Activated naive CD8-positive, alpha-beta T cell (primary cell): ENCODE measurements around the gene AJM1.

ENCODE experiments used
- H3K27ac Mint-ChIP-seq: one replicate; pipeline ENCODE4 v1.8.0; 2021; ENCODE audit warnings: mixed read lengths
- H3K27me3 Mint-ChIP-seq: one replicate; pipeline ENCODE4 v1.8.0; 2021; ENCODE audit warnings: mixed read lengths
- H3K36me3 Mint-ChIP-seq: one replicate; pipeline ENCODE4 v1.8.0; 2021; ENCODE audit warnings: mixed read lengths
- H3K4me1 Mint-ChIP-seq: one replicate; pipeline ENCODE4 v1.8.0; 2021; ENCODE audit warnings: low read depth, mixed read lengths
- H3K4me3 Mint-ChIP-seq: one replicate; pipeline ENCODE4 v1.8.0; 2021; ENCODE audit warnings: mild to moderate bottlenecking, mixed read lengths
- H3K9me3 Mint-ChIP-seq: one replicate; pipeline ENCODE4 v1.8.0; 2021; ENCODE audit warnings: low read depth, mixed read lengths

AJM1 gene

DNA sequence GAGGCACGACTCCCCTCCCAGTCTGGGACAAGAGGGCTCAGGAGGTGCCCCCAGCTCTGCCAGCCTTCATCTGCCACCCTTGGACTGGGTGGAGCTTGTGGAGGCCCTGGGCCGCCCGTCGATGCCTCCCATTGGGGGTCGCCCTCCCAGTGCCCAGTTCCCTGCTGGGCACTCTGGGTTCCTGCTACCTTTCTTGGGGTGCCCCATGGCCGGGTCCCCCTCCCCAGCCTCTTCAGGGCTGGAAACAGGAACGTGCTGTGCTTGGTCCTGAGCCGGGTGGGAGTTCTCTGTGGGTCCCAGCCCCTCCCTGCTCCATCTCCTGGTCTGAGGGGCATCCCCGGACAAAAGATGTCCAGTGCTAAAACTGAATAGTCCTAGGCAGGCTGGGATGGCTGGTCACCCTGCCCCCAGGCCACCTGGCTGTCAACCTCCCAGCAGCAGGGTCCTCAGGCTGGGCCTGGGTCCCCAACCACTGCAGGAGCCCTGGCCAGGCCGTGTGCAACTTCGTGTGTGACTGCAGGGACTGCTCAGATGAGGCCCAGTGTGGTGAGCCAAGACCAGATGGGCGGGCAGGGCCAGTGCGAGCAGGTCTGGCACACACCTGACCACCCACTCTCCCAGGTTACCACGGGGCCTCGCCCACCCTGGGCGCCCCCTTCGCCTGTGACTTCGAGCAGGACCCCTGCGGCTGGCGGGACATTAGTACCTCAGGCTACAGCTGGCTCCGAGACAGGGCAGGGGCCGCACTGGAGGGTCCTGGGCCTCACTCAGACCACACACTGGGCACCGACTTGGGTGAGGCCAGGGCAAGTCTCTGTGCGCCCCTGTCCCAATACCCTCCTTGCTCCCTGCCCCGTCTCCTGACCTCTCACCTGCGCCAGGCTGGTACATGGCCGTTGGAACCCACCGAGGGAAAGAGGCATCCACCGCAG lies 10.7 kb downstream of the AJM1 start:
- Mint-ChIP-seq H3K9me3 (no peaks in the 10 kb centered on the region), H3K4me1 (peaks cover 2% of the 10 kb centered on the region), H3K36me3 (no peaks in the 10 kb centered on the region), H3K4me3 (no peak overlapping the region), H3K27me3 (no peaks in the 10 kb centered on the region), H3K27ac (no peak overlapping the region)

DNA sequence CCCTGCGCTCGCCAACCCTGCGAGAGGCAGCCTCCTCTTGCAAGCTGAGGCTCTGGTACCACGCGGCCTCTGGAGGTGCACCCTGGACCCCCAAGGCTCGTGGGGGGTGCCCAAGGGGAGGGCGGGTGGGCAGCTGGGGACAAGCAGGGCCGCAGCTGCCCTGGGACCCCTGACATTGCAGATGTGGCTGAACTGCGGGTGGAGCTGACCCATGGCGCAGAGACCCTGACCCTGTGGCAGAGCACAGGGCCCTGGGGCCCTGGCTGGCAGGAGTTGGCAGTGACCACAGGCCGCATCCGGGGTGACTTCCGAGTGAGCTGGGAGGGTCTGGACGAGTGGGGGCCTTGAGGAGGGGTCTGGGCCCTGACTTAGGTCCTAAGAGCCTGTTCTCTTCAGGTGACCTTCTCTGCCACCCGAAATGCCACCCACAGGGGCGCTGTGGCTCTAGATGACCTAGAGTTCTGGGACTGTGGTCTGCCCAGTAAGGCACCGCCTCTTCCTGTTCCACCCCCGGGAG lies 11.4 kb downstream of the AJM1 start:
- no peak overlapping the region for H3K27ac Mint-ChIP-seq
- H3K4me3 Mint-ChIP-seq: no peak overlapping the region
- no peaks in the 10 kb centered on the region for H3K9me3 Mint-ChIP-seq
- peaks cover 2% of the 10 kb centered on the region for H3K4me1 Mint-ChIP-seq
- H3K27me3 Mint-ChIP-seq: no peaks in the 10 kb centered on the region
- no peaks in the 10 kb centered on the region for H3K36me3 Mint-ChIP-seq

DNA sequence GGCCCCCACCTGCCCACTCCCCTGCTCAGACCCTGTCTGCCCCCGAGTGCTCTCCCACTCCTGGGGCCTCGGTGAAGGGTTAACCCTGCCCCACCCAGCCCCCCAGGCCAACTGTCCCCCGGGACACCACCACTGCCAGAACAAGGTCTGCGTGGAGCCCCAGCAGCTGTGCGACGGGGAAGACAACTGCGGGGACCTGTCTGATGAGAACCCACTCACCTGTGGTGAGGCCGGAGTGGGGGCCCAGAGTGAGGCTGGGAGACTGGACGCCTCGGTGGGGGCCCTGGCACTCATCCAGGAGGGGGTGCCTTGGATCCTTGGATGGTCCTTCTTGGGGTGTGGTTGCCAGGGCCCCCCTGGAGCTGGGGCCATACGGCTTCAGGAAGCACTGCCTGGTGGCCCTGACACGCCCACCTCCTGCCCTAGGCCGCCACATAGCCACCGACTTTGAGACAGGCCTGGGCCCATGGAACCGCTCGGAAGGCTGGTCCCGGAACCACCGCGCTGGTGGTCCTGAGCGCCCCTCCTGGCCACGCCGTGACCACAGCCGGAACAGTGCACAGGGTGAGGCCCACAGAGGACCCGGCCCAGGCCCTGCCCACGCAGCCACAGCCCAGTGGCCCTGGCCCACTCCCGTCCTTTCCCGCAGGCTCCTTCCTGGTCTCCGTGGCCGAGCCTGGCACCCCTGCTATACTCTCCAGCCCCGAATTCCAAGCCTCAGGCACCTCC lies 12.0 kb downstream of the AJM1 start:
- no peaks in the 10 kb centered on the region for H3K27me3 Mint-ChIP-seq
- no peak overlapping the region for H3K4me3 Mint-ChIP-seq
- H3K36me3 Mint-ChIP-seq: no peaks in the 10 kb centered on the region
- no peaks in the 10 kb centered on the region for H3K9me3 Mint-ChIP-seq
- H3K27ac Mint-ChIP-seq: no peak overlapping the region
- H3K4me1 Mint-ChIP-seq: peaks cover 2% of the 10 kb centered on the region

DNA sequence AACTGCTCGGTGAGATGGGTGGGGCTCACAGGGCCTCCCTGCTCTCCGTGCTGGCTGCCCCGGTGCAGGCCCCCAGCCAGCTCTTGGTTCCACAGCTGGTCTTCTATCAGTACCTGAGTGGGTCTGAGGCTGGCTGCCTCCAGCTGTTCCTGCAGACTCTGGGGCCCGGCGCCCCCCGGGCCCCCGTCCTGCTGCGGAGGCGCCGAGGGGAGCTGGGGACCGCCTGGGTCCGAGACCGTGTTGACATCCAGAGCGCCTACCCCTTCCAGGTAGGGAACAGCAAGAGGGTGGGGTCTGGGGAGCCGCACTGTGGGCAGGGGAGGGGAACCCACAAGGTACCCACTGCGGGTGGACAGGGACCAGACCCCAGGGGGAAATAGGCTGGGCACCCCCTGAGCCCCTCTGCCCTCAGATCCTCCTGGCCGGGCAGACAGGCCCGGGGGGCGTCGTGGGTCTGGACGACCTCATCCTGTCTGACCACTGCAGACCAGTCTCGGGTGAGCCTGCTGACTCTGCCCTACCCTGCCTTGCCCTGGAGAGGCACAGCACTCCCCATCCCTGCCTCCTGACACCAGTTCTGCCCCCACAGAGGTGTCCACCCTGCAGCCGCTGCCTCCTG lies 12.7 kb downstream of the AJM1 start:
- Mint-ChIP-seq H3K4me1 (peaks cover 2% of the 10 kb centered on the region), H3K9me3 (no peaks in the 10 kb centered on the region), H3K36me3 (no peaks in the 10 kb centered on the region), H3K4me3 (no peak overlapping the region), H3K27ac (no peak overlapping the region), H3K27me3 (no peaks in the 10 kb centered on the region)

DNA sequence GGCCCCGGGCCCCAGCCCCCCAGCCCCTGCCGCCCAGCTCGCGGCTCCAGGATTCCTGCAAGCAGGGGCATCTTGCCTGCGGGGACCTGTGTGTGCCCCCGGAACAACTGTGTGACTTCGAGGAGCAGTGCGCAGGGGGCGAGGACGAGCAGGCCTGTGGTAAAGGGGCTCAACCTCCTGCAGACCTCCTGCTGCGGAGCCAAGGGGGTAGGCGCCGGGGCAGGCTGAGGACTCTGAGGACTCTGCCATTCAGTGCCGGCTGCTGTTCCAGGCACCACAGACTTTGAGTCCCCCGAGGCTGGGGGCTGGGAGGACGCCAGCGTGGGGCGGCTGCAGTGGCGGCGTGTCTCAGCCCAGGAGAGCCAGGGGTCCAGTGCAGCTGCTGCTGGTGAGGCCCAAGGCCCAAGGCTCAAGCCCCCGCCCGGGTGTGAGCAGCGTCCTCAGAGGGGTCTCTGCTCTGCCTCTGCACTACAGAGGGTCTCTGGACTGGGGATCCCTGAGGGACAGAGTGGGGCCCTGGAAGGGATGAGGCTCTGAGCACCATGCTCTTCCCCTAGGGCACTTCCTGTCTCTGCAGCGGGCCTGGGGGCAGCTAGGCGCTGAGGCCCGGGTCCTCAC lies 13.3 kb downstream of the AJM1 start:
- Mint-ChIP-seq H3K4me1 (no peaks in the 10 kb centered on the region), H3K9me3 (no peaks in the 10 kb centered on the region), H3K4me3 (no peak overlapping the region), H3K27me3 (no peaks in the 10 kb centered on the region), H3K27ac (no peak overlapping the region), H3K36me3 (no peaks in the 10 kb centered on the region)

DNA sequence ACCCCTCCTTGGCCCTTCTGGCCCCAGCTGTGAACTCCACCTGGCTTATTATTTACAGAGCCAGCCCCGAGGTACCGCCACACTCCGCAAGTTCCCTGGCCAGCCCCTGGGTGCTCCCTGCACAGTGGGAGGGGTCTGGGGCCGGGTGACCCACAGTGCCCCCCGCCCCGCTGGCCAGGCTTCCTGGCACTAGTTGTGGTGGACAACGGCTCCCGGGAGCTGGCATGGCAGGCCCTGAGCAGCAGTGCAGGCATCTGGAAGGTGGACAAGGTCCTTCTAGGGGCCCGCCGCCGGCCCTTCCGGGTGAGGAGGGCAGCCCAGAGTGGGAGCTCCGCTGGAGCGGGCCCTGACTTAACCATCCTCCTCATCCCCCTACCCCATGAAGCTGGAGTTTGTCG lies 13.8 kb downstream of the AJM1 start:
- H3K36me3 Mint-ChIP-seq: no peaks in the 10 kb centered on the region
- no peaks in the 10 kb centered on the region for H3K9me3 Mint-ChIP-seq
- no peaks in the 10 kb centered on the region for H3K27me3 Mint-ChIP-seq
- no peak overlapping the region for H3K4me3 Mint-ChIP-seq
- H3K4me1 Mint-ChIP-seq: no peaks in the 10 kb centered on the region
- H3K27ac Mint-ChIP-seq: no peak overlapping the region

DNA sequence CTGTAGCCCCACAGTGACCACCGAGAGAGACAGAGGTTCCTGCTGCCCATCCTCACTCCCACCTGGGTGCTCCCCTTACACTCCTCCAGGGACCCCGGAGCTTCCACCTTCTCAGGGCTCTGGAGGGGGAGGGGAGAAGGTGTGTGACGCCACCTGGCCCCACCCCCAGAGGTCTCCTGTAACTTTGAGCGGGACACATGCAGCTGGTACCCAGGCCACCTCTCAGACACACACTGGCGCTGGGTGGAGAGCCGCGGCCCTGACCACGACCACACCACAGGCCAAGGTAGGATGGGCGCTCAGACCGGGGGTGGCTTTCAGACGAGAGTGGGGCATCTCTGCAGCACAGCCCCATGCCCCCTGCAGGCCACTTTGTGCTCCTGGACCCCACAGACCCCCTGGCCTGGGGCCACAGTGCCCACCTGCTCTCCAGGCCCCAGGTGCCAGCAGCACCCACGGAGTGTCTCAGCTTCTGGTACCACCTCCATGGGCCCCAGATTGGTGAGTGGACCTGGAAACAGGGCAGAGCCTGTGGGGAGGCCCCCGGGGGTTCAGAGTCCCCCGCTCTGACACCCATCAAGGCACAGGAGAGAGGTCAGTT lies 14.4 kb downstream of the AJM1 start:
- H3K4me3 Mint-ChIP-seq: no peak overlapping the region
- H3K27ac Mint-ChIP-seq: no peak overlapping the region
- H3K36me3 Mint-ChIP-seq: no peaks in the 10 kb centered on the region
- H3K4me1 Mint-ChIP-seq: no peaks in the 10 kb centered on the region
- no peaks in the 10 kb centered on the region for H3K27me3 Mint-ChIP-seq
- no peaks in the 10 kb centered on the region for H3K9me3 Mint-ChIP-seq

DNA sequence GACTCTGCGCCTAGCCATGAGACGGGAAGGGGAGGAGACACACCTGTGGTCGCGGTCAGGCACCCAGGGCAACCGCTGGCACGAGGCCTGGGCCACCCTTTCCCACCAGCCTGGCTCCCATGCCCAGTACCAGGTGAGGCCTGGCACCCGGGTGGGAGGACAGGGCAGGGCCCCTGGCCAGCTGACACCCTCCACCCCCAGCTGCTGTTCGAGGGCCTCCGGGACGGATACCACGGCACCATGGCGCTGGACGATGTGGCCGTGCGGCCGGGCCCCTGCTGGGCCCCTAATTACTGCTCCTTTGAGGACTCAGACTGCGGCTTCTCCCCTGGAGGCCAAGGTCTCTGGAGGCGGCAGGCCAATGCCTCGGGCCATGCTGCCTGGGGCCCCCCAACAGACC lies 14.9 kb downstream of the AJM1 start:
- Mint-ChIP-seq H3K4me3 (no peak overlapping the region), H3K4me1 (no peaks in the 10 kb centered on the region), H3K27ac (no peak overlapping the region), H3K27me3 (no peaks in the 10 kb centered on the region), H3K9me3 (no peaks in the 10 kb centered on the region), H3K36me3 (no peaks in the 10 kb centered on the region)

DNA sequence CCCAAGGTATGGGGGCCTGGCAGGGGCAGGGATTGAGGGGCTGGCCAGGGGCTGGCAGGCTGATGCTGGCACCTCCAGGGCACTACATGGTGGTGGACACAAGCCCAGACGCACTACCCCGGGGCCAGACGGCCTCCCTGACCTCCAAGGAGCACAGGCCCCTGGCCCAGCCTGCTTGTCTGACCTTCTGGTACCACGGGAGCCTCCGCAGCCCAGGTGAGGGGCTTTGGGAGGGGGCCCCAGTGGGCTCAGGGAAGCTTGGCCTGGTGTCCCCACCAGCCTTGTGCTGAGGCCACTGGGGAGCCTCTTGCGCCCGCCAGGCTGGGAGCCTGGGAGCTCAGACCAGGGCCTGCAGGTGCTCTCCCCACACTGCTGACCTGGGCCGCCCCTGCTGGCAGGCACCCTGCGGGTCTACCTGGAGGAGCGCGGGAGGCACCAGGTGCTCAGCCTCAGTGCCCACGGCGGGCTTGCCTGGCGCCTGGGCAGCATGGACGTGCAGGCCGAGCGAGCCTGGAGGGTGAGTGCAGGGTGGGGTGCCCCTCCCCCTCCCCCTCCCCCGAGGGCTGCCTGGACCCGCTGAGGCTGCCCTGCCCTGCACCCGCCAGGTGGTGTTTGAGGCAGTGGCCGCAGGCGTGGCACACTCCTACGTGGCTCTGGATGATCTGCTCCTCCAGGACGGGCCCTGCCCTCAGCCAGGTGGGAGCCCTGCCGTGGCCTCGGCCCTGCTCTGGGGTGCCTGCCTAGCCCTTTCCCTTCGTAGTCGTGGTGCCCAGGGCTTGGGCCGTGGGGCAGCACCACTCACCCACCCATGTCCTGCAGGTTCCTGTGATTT lies 15.5 kb downstream of the AJM1 start:
- H3K36me3 Mint-ChIP-seq: no peaks in the 10 kb centered on the region
- H3K9me3 Mint-ChIP-seq: no peaks in the 10 kb centered on the region
- H3K4me3 Mint-ChIP-seq: no peak overlapping the region
- H3K27me3 Mint-ChIP-seq: no peaks in the 10 kb centered on the region
- H3K4me1 Mint-ChIP-seq: no peaks in the 10 kb centered on the region
- H3K27ac Mint-ChIP-seq: no peak overlapping the region

DNA sequence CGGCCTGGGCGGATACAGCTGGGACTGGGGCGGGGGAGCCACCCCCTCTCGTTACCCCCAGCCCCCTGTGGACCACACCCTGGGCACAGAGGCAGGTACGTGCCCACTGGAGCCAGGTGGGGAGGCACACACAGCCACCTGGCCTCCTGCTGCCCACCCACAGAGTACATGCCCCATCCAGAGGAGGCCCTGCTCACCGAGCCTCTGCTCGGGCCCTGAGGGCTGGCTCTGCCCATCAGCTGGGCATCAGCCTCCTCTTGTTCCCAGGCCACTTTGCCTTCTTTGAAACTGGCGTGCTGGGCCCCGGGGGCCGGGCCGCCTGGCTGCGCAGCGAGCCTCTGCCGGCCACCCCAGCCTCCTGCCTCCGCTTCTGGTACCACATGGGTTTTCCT lies 16.2 kb downstream of the AJM1 start:
- Mint-ChIP-seq H3K4me1 (no peaks in the 10 kb centered on the region), H3K27me3 (no peaks in the 10 kb centered on the region), H3K27ac (no peak overlapping the region), H3K9me3 (no peaks in the 10 kb centered on the region), H3K4me3 (no peak overlapping the region), H3K36me3 (no peaks in the 10 kb centered on the region)

DNA sequence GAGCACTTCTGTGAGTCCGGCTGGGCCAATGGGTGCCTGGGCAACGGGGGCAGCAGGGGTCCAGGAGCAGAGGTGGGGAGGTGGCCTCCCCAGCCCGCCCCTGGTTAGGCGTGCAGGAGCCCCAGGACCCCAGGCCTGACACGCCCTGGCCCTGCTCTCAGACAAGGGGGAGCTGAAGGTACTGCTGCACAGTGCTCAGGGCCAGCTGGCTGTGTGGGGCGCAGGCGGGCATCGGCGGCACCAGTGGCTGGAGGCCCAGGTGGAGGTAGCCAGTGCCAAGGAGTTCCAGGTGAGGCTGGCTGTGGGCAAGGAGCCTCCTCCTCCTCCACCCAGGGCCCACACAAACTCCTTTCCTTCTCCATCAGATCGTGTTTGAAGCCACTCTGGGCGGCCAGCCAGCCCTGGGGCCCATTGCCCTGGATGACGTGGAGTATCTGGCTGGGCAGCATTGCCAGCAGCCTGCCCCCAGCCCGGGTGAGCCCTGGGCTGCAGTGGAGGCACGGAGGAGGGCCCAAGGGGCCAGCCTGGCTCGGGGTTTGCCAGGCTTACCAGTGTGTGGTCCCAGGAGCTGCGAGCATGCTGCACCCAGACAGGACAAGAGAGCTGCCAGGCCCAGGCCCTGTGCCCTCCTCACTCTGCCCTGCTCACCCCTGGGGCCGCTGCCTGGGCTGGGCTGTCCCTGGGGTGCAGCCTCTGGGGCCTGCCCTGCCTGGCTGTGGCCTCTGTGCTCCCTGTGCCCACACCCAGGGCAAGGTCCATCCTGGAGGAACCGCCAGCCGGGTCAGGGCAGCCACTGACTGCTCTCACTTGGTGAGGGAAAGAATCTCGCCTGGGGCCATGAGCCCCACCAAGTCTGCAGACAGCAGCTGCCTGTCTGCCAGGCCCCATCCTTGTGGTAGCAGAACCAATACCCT lies 16.8 kb downstream of the AJM1 start:
- peaks cover 4% of the 10 kb centered on the region for H3K4me1 Mint-ChIP-seq
- no peak overlapping the region for H3K27ac Mint-ChIP-seq
- H3K27me3 Mint-ChIP-seq: no peaks in the 10 kb centered on the region
- no peaks in the 10 kb centered on the region for H3K9me3 Mint-ChIP-seq
- no peak overlapping the region for H3K4me3 Mint-ChIP-seq
- no peaks in the 10 kb centered on the region for H3K36me3 Mint-ChIP-seq

DNA sequence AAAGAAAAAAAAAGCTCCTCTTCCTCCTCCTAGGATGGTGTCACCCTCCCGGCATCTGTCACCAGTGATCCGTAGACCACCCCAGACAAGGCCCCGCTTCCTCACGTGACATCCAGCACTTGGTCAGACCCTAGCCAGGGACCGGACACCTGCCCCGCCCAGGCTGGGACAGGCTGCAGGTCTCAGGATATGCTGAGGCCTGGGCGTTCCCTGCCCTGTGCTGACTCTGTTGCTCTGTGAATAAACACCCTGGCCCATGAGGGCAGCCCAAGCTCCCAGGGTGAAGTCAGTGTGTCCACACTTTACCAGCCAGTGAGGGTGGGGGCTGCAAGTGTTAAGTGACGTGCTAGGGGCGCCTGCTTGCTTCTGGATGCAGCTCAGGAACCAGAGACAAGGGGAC lies 18.3 kb downstream of the AJM1 start:
- Mint-ChIP-seq H3K9me3 (no peaks in the 10 kb centered on the region), H3K4me3 (no peak overlapping the region), H3K27ac (peak overlapping the region; percentile 38), H3K4me1 (peaks cover 10% of the 10 kb centered on the region), H3K27me3 (no peaks in the 10 kb centered on the region), H3K36me3 (no peaks in the 10 kb centered on the region)
